GM21717 (cell line): ENCODE data around the gene ARHGEF2.
"Not testable (repeated sequence)": the region's sequence is repeated elsewhere in the genome, so short reads cannot be mapped to it uniquely, and the experiment has no call there.

ENCODE experiments used
- ATAC-seq: cut with Tn5 transposase; IDR thresholded peaks from one replicate; pipeline ENCODE4 v1.9.1; 2021; ENCODE audit warnings: mild to moderate bottlenecking, moderate library complexity; ENCODE audit not compliant: unreplicated experiment

ARHGEF2 gene

GRCh38 chr1:155993595-155993994 lies 15.2 kb upstream of the ARHGEF2 start:
- ATAC-seq, result no peak

DNA sequence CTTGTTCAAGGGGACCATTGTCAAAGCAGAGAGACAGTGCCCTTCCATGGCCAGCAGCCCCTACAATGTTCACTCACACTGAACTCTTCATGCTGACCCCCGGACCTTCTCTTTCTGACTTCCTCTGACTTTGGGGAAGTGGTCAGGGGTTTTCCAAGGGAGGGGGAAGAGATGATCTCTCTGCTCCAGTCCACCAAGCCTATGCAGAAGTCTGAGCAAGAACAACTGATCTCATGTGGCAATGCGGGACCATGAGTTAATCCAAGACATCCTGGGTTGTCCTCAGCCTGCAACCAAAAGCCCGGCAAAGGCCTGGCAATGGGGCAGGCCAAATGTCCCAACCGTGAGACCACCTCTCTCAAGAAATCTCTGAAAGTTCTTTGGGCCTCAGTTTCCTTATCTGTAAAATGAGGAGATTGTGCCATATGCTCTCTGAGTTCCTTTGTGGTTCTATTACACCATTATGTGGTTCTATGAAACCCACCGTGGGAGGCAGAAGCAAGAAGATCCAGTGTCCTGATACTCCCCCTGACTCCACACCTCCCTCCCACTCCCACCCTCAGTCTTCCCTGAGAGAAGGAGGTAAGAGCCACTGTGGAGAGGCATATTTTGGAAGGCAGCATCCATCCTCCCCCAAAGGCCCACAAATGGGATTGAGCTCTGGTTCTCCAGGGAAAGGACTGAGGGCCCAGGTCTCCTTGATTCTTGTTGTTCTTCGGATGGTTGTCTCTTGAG lies 11.8 kb upstream of the ARHGEF2 start:
- ATAC-seq, result no peak

GRCh38 chr1:155989242-155990004 lies 11.1 kb upstream of the ARHGEF2 start:
- ATAC-seq, result no peak

- not testable (repeated sequence) for ATAC-seq
Measured at GRCh38 chr1:155984903-155985645, 6.7 kb upstream of the ARHGEF2 start.

DNA sequence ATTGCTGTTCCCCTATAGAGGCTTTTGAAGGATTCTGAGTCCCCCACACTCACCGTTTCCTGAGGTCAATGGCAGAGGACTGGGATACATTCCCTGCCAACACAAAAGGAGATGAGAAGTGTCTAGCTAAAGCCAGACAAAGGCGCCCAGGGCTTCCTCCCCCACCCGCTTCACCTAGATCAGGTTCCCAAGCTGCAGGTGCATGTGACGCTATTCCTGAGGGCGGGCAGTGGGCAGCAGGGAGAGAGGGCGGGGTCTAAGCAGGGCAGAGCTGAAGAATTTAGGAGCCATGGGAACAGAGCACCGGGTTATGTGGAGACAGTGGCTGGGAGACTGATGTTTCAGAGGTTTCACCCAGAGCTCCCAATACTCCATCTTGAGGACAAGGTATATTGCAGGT lies 6.0 kb upstream of the ARHGEF2 start:
- ATAC-seq, result no peak

GRCh38 chr1:155983191-155984024 lies 5.1 kb upstream of the ARHGEF2 start:
- ATAC-seq, result no peak

DNA sequence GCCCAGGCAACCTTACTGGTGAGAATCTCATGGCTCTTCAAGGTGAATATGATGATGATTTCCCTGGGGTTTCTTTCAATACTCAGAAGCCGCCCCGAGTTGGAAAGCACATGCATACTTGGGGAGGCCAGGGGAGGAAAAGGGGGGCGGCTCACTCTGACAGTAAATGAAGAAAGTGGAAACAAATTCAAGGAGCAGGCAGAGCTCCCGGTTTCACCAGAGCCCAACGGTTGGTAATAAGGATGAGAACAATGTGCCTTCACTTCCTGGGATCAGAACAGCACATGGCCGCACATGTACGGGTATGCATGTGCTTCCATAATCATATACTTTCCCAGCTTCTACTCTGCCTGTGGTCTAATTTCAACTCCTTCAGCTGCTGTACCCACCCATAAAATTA lies 3.8 kb upstream of the ARHGEF2 start:
- ATAC-seq, result no peak

GRCh38 chr1:155981266-155982088 lies 3.1 kb upstream of the ARHGEF2 start:
- ATAC-seq, result no peak

- ATAC-seq, result no peak
Measured at GRCh38 chr1:155979597-155980343, 1.4 kb upstream of the ARHGEF2 start.

DNA sequence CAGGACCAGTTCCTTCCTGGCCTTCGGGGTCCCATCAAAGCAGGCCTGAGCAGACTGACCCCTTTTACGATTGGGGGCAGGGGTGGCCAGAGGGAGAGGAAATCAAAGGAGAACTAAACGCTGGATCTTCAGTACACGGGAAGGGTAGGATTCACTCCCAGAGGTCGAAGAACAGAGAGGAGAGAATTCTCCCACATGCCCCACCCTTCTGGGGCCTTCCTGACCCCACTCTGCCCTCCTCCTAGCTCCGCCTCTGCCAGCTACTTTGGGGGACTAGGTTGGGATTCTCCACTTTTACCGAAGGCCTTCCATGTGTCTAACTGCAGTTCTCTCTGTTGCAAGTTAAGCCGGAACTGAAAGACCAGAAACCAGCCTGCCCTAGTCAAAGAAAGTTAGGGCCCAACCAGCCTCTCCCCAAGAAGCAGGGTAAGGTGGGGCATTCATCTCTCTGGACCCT lies 654 bp upstream of the ARHGEF2 start:
- ATAC-seq, result no peak

DNA sequence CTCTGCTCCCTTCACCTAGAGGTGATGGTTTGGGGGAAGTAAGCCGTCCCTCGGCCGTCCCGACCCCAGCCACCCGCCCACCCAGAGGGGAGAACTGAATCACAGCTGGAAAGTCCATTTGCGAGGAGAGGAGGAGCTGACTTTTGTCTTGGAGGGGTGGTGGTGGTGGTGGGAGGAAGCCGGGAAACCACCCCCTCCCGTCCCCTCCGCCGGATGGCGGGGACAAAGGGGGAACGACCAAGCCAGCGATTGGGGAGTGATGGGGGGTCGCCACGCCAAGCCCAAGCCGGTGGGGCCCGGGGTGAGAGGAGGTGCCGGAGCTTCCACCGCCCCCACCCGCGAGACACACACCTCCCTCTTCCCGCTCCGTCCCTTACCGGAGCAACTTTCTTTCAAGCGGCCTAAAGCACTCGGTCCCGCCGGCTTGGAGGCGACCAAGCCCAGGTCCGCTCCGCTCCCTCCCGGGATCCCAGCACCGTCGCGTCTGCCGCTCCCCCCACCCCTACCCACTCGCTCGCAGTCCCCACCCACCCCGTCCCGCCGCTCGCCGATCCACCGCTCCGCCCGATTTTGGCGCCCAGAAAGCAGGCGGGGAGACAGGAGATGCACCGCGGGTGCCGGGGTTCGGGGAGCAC lies 540 bp downstream of the ARHGEF2 start:
- peak; percentile 3 for ATAC-seq

- no peak for ATAC-seq
Measured at GRCh38 chr1:155976913-155977689, 1.2 kb downstream of the ARHGEF2 start.

- ATAC-seq, result no peak
Measured at GRCh38 chr1:155976062-155976912, 2.1 kb downstream of the ARHGEF2 start.

DNA sequence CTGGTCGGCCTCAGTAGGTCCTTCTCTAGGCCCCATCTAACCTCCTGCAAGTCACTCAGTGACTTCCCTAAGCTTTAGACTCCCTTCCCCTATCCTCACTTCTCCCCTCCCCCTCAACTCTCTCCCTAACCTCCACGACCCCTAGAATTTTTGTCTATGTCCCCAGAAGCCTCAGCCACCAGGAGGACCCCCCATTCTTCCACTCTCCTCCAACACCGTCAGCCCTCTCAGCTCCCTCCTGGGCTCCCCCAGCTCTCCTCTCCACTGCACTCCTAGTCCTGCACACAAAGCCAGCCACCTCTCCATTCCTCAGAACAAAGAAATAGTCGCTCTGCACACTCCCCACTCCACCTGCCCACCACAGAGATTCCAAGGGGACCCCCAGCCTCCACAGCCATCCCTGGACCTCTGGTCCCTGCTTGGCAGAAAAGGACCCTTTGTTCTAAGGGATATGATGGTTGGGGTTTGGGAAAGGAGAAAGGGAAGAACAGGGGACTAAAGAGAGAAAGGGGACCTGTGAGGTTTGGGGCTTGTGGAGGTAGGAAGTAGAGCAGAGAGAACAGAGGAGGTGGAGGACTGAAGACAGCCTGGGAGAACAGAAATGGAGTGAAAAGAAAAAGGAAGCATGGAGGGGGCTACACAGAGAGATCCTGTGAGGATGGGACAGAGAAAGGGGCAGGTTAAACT lies 2.8 kb downstream of the ARHGEF2 start:
- no peak for ATAC-seq

DNA sequence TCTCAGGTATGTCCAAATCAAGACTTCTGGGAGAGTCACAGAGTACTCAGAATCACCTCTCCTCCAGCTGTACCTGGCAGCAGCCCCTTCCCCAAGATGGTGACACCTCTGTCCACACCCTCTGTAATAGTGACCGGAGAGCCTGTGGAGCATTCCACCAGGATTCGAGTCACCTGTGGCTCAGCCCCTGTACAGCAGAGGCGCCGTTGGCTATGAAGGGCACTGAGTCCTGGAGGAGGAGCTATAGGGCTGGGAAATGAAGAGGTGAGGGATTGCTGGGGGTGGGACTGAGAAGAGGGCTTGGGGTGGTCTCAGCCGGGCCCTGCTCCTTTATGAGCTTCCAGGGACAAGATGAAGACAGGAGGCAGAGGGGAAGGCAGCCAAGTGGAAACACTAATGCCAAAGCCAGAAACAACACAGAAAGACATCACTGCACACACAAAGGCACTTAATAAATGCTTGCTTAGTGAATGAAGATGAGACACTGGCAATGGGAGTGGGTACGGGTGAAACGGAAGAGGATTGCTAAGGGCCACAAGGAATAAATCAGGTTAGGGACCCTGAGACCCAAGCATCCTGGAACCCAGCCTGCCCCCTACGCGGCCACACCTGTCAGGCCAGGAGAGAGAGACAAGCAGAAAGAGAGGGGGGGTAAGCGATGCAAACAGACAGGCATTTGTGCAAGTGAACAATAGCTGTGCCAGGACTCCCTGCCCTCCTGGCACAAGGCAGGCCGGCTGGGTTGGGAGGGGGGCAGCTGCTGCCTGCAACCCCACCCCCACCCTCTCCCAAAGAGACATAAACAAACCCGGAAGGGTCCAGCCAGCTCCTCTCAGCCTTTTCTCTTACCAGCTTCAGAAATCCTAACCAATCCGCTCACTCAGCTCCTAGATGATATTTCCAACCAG lies 3.9 kb downstream of the ARHGEF2 start:
- no peak for ATAC-seq
